ENCODE data around the gene ANKRD18A.
"Not testable (repeated sequence)": the region's sequence is repeated elsewhere in the genome, so short reads cannot be mapped to it uniquely, and the experiment has no call there.

- TF ChIP-seq POLR2AphosphoS5 (IDR thresholded peaks at IDR 0.05; ENCODE audit: low read depth, low read length); POLR2A (IDR thresholded peaks at IDR 0.05; ENCODE audit: low read depth, low read length); TAF1 (IDR thresholded peaks at IDR 0.05; ENCODE audit: borderline replicate concordance, low read depth, low read length): not testable (repeated sequence)
These were observed 56.5 kb downstream of the ANKRD18A start for GRCh38 chr9:38563911-38564310.
